ENCODE data around the gene CNNM2. TPM values are rescaled to one million over a fixed set of nuclear protein-coding genes. Genes with fewer than 3 reads are reported as not detected.
"Not testable (repeated sequence)": the region's sequence is repeated elsewhere in the genome, so short reads cannot be mapped to it uniquely, and the experiment has no call there.

Gene CNNM2
- total RNA-seq, 2 donors from 2014 or later: 6.6 to 7.4 TPM

GRCh38 chr10:102916173-102916572, 1.9 kb upstream of the CNNM2 start:
- no peak for ATAC-seq (replicated peaks)
- Mint-ChIP-seq H3K27me3 (peaks cover 11% of the 10 kb centered on the region), H3K36me3 (ENCODE audit: low read depth) (no peaks in the 10 kb centered on the region), H3K9me3 (no peaks in the 10 kb centered on the region), H3K4me3 (peak overlapping the region; percentile 92), H3K4me1 (peaks cover 24% of the 10 kb centered on the region), H3K27ac (peak overlapping the region; percentile 58)

DNA sequence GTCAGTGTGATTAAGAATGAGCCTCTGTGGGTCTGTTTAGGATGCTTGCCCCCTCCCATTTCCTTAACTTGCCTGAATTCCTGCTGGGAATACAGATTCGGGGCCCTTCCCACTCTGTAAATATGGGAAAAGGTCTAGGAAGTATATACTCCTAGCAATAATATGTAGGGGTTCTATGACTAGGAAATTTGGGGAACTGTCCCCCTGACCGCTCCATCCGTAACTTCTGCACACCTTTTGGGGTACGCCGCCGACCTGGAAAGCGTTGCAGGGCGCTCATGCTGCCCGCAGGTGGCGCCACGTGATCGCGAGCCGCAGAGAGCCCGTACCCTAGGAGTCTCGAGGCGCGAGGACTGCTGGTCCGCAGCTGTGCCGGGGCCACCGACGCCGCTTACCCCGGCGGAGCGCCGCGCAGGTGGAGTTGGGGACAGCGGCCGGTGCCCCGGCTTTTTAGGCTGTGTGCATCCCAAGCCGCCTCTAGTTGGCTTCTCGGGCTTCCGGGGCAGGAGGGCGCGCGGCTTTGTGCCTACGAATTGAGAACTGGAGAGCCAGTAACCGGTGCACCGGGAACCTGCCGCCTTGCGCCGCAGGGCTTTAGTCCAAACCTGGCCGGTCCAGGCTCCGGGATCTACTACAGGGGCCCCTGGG, 656 bp upstream of the CNNM2 start:
- H3K36me3 Mint-ChIP-seq (ENCODE audit: low read depth): no peaks in the 10 kb centered on the region
- H3K4me1 Mint-ChIP-seq: peaks cover 26% of the 10 kb centered on the region
- H3K27me3 Mint-ChIP-seq: peaks cover 8% of the 10 kb centered on the region
- H3K4me3 Mint-ChIP-seq: peak overlapping the region; percentile 92
- H3K27ac Mint-ChIP-seq: peak overlapping the region; percentile 93
- peak; percentile 56 for ATAC-seq (replicated peaks)
- no peaks in the 10 kb centered on the region for H3K9me3 Mint-ChIP-seq

DNA sequence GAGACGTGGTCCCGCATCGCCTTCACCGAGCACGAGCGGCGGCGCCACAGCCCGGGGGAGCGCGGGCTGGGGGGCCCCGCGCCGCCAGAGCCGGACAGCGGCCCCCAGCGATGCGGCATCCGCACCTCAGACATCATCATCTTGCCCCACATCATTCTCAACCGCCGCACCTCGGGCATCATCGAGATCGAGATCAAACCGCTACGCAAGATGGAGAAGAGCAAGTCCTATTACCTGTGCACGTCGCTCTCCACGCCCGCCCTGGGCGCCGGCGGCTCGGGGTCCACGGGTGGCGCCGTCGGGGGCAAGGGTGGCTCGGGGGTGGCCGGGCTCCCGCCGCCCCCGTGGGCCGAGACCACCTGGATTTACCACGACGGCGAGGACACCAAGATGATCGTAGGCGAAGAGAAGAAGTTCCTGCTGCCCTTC, 737 bp downstream of the CNNM2 start:
- H3K36me3 Mint-ChIP-seq (ENCODE audit: low read depth): no peaks in the 10 kb centered on the region
- no peaks in the 10 kb centered on the region for H3K9me3 Mint-ChIP-seq
- peaks cover 7% of the 10 kb centered on the region for H3K27me3 Mint-ChIP-seq
- peak overlapping the region; percentile 92 for H3K4me3 Mint-ChIP-seq
- peaks cover 33% of the 10 kb centered on the region for H3K4me1 Mint-ChIP-seq
- ATAC-seq (replicated peaks): no peak
- H3K27ac Mint-ChIP-seq: no peak overlapping the region

GRCh38 chr10:102919246-102919959, 1.3 kb downstream of the CNNM2 start:
- H3K27ac Mint-ChIP-seq: peak overlapping the region; percentile 63
- peaks cover 33% of the 10 kb centered on the region for H3K4me1 Mint-ChIP-seq
- peaks cover 4% of the 10 kb centered on the region for H3K27me3 Mint-ChIP-seq
- peak overlapping the region; percentile 92 for H3K4me3 Mint-ChIP-seq
- H3K9me3 Mint-ChIP-seq: no peaks in the 10 kb centered on the region
- ATAC-seq (replicated peaks): no peak
- no peaks in the 10 kb centered on the region for H3K36me3 Mint-ChIP-seq (ENCODE audit: low read depth)

- no peaks in the 10 kb centered on the region for H3K36me3 Mint-ChIP-seq (ENCODE audit: low read depth)
- peaks cover 33% of the 10 kb centered on the region for H3K4me1 Mint-ChIP-seq
- peak overlapping the region; percentile 63 for H3K27ac Mint-ChIP-seq
- no peaks in the 10 kb centered on the region for H3K9me3 Mint-ChIP-seq
- ATAC-seq (replicated peaks): no peak
- H3K27me3 Mint-ChIP-seq: peaks cover 4% of the 10 kb centered on the region
- H3K4me3 Mint-ChIP-seq: peak overlapping the region; percentile 92
These were observed 2.1 kb downstream of the CNNM2 start for GRCh38 chr10:102919992-102920739.

DNA sequence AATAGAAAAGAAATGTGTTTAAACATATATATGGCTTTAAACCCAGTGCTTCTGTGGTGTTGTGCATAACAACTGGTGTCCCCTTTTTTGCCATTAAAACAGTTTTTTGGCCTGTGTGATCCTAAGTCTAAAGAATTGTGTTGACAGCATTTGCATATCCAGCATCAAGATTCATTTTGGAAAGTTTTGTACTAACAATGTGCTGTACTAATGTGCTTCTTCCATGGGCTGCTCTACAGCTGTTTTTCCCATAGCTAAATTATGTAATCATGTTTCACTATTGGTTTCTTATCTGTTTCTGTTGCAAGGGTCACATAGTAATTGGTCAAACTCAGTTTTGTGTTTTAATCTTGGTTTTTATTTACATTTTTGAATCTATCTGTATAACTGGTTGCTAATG, 5.5 kb downstream of the CNNM2 start:
- no peak overlapping the region for H3K27ac Mint-ChIP-seq
- ATAC-seq (replicated peaks): no peak
- H3K27me3 Mint-ChIP-seq: no peaks in the 10 kb centered on the region
- H3K4me1 Mint-ChIP-seq: peaks cover 29% of the 10 kb centered on the region
- H3K36me3 Mint-ChIP-seq (ENCODE audit: low read depth): peaks cover 8% of the 10 kb centered on the region
- no peak overlapping the region for H3K4me3 Mint-ChIP-seq
- H3K9me3 Mint-ChIP-seq: no peaks in the 10 kb centered on the region

DNA sequence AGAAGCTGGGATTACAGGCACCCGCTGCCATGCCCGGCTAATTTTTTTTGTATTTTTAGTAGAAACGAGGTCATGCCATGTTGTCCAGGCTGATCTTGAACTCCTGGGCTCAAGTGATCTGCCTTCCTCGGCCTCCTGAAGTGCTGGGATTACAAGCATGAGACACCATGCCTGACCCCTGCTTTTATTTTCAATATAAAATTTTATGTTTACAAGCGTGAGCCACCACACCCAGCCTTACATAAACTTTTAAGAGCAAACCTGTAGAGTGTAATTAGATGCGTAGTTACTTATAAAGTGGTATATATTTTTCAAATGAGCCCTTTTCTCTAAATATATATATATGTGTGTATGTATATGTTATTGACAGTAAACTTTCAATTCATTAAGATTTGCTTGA, 8.7 kb downstream of the CNNM2 start:
- H3K36me3 Mint-ChIP-seq (ENCODE audit: low read depth): peaks cover 8% of the 10 kb centered on the region
- no peaks in the 10 kb centered on the region for H3K27me3 Mint-ChIP-seq
- H3K27ac Mint-ChIP-seq: no peak overlapping the region
- no peak overlapping the region for H3K4me3 Mint-ChIP-seq
- H3K4me1 Mint-ChIP-seq: peaks cover 7% of the 10 kb centered on the region
- no peak for ATAC-seq (replicated peaks)
- H3K9me3 Mint-ChIP-seq: no peaks in the 10 kb centered on the region

DNA sequence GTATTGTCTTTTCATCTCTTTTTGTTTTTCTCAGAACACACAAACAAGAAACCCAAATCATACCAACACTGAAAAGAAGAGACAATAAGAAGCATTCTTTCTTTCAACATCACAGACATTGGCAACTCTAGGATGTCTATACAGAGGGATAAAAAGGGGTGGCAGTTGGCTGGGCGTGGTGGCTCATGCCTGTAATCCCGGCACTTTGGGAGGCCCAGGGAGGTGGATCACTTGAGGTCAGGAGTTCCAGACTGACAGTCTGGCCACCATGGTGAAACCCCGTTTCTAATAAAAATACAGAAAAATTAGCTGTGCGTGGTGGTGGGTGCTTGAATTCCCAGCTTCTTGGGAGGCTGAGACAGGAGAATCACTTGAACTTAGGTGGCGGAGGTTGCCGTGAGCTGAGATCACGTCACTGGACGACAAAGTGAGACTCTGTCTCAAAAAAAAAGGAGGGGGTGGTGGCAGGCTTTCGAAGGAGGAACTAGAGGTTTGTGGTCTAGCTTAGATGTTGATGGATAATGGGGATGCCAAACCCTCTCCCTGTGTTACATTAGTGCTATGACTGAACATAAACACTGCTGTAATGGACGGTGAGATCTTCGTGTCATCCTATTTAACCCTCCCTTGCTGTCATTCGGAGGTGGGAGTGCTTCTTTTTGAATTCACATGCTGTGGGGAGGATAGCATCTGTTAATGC, 9.4 kb downstream of the CNNM2 start:
- no peak for ATAC-seq (replicated peaks)
- no peak overlapping the region for H3K4me3 Mint-ChIP-seq
- peaks cover 7% of the 10 kb centered on the region for H3K4me1 Mint-ChIP-seq
- H3K36me3 Mint-ChIP-seq (ENCODE audit: low read depth): peaks cover 8% of the 10 kb centered on the region
- no peak overlapping the region for H3K27ac Mint-ChIP-seq
- no peaks in the 10 kb centered on the region for H3K27me3 Mint-ChIP-seq
- H3K9me3 Mint-ChIP-seq: no peaks in the 10 kb centered on the region

- H3K36me3 Mint-ChIP-seq (ENCODE audit: low read depth); H3K27ac Mint-ChIP-seq; H3K27me3 Mint-ChIP-seq; H3K4me3 Mint-ChIP-seq; H3K9me3 Mint-ChIP-seq; H3K4me1 Mint-ChIP-seq; ATAC-seq (replicated peaks): not testable (repeated sequence)
These were observed 10.3 kb downstream of the CNNM2 start for GRCh38 chr10:102928442-102928841.

DNA sequence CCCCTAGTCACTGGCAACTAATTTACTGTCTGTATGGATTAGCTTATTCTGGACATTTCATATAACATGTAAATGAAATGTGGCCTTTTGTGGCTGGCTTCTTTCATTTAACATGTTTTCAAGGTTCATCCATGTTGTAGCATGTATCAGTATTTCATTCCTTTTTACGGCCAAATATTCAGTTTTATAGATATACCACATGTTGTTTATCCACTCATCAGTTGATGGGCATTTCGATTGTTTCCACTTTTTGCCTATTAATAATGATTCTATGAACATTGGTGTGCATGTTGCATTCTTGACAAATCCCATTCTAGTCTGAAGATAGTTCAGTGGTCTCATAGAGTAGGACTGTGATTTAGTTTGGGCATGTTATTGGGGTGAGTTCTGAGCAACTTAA, 12.6 kb downstream of the CNNM2 start:
- peaks cover 8% of the 10 kb centered on the region for H3K36me3 Mint-ChIP-seq (ENCODE audit: low read depth)
- no peaks in the 10 kb centered on the region for H3K27me3 Mint-ChIP-seq
- no peak for ATAC-seq (replicated peaks)
- H3K4me1 Mint-ChIP-seq: no peaks in the 10 kb centered on the region
- H3K27ac Mint-ChIP-seq: no peak overlapping the region
- H3K4me3 Mint-ChIP-seq: no peak overlapping the region
- no peaks in the 10 kb centered on the region for H3K9me3 Mint-ChIP-seq

GRCh38 chr10:102931643-102932042, 13.5 kb downstream of the CNNM2 start:
- Mint-ChIP-seq H3K4me3 (no peak overlapping the region), H3K27ac (no peak overlapping the region), H3K36me3 (ENCODE audit: low read depth) (peaks cover 8% of the 10 kb centered on the region), H3K4me1 (peaks cover 9% of the 10 kb centered on the region), H3K9me3 (no peaks in the 10 kb centered on the region), H3K27me3 (no peaks in the 10 kb centered on the region)
- no peak for ATAC-seq (replicated peaks)

- peak; percentile 13 for ATAC-seq (replicated peaks)
- Mint-ChIP-seq H3K9me3 (no peaks in the 10 kb centered on the region), H3K27me3 (no peaks in the 10 kb centered on the region), H3K27ac (peak overlapping the region; percentile 58), H3K4me3 (peak overlapping the region; percentile 57), H3K4me1 (peaks cover 10% of the 10 kb centered on the region), H3K36me3 (ENCODE audit: low read depth) (no peaks in the 10 kb centered on the region)
These were observed 17.4 kb downstream of the CNNM2 start for GRCh38 chr10:102935505-102935904.

DNA sequence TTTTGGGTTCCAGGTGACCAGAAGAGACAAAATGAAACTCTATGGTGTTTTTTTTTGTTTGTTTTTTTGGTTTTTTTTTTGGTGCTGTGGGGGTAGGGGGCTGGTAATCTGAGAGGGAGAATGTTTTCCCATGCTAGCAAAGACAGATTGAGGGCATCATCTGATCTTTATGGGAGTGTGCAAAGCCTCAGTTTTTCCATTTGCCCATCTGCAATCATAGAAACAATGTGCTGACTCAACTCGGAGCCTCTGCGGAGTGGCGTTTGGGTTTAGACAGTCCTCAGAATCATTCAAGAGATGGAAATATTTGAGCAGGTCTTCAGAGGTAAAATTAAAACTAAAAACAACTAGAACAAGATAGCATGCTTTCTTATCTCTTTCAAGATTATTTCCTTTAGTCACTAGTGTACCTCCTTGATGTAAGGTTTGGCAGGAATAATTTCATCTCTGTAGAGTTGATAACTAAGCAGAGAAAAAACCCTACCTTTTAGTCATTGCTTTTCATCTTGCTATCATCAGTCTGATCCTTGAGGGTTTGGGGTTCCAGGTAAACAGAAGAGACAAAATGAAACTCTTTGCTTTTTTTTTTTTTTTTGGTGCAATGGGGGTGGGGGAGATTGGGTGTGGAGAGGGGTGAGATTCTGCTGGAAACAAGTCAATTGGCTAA, 18.0 kb downstream of the CNNM2 start:
- Mint-ChIP-seq H3K4me3 (peak overlapping the region; percentile 57), H3K4me1 (peaks cover 10% of the 10 kb centered on the region), H3K36me3 (ENCODE audit: low read depth) (no peaks in the 10 kb centered on the region), H3K27ac (peak overlapping the region; percentile 58), H3K27me3 (no peaks in the 10 kb centered on the region), H3K9me3 (no peaks in the 10 kb centered on the region)
- ATAC-seq (replicated peaks): peak; percentile 90

DNA sequence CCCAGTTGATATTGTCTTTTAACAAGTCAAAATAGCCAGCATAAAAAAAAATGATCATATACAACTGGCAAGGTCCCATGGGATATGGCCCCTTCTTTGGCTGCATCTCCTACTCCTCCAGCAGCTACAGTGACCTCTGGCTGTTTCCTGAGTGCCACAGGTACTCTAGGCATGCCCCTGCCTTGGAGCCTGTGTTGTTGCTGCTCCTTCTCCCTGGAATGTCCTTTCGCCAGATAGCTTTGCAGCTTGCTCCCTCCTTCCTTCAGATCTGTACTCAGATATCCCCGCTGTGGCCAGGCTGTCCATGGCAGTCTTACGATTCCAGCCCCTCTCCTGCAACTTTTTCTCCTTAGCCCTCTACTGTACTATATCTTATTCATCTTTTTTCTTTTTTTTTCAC, 23.3 kb downstream of the CNNM2 start:
- H3K4me3 Mint-ChIP-seq: no peak overlapping the region
- no peaks in the 10 kb centered on the region for H3K36me3 Mint-ChIP-seq (ENCODE audit: low read depth)
- H3K4me1 Mint-ChIP-seq: peaks cover 4% of the 10 kb centered on the region
- H3K27me3 Mint-ChIP-seq: no peaks in the 10 kb centered on the region
- H3K27ac Mint-ChIP-seq: no peak overlapping the region
- ATAC-seq (replicated peaks): no peak
- no peaks in the 10 kb centered on the region for H3K9me3 Mint-ChIP-seq

Data from activated T-helper 17 cell treated with anti-CD3 and anti-CD28 coated beads, Interleukin-2, amount 50 U/mL, for 72 hours (primary cell).